K562 (cell line): ENCODE results near the gene CCDC78. TPM values are rescaled to one million over a fixed set of nuclear protein-coding genes. Genes with fewer than 3 reads are reported as not detected.

Source experiments
- BMI1 ChIP-seq: fragments of 150-350 bp; IDR thresholded peaks from 2 replicates; pipeline ENCODE4 v1.6.1; 2014; ENCODE audit warnings: low read length
- CHD1 ChIP-seq: fragments of 200-600 bp; sonication (generic); IDR thresholded peaks from one replicate; pipeline ENCODE4 v1.6.1; 2012; ENCODE audit warnings: mild to moderate bottlenecking, moderate library complexity, low read length, inconsistent platforms
- GTF3C2 ChIP-seq: IDR thresholded peaks from 3 replicates; pipeline ENCODE4 v1.6.1; 2011; ENCODE audit warnings: borderline replicate concordance, mild to moderate bottlenecking, moderate library complexity; ENCODE audit not compliant: insufficient read length; ENCODE audit errors: extremely low read depth
- IRF1 ChIP-seq: sonication (generic); formaldehyde crosslinking; IDR thresholded peaks from 2 replicates; pipeline ENCODE4 v1.8.0; 2022; ENCODE audit warnings: missing genetic modification reagents, mild to moderate bottlenecking, borderline replicate concordance
- JUNB ChIP-seq: fragments of 450-650 bp; formaldehyde crosslinking; conservative IDR thresholded peaks from 2 replicates; pipeline ENCODE4 v1.4.0; 2020; ENCODE audit warnings: mild to moderate bottlenecking
- MED1 ChIP-seq: sonication (generic); formaldehyde crosslinking; IDR thresholded peaks from 2 replicates; pipeline ENCODE4 v1.8.1; 2023; ENCODE audit warnings: missing genetic modification reagents, borderline replicate concordance
- NEUROD1 ChIP-seq: fragments of 150-350 bp; IDR thresholded peaks from 2 replicates; pipeline ENCODE4 v1.6.1; 2014; ENCODE audit warnings: borderline replicate concordance, low read length, low read depth; ENCODE audit not compliant: partially characterized antibody
- PML ChIP-seq: IDR thresholded peaks from 2 replicates; pipeline ENCODE4 v1.6.1; 2012; ENCODE audit warnings: low read length, inconsistent platforms
- PRMT5 ChIP-seq: sonication (generic); formaldehyde crosslinking; IDR thresholded peaks from 2 replicates; pipeline ENCODE4 v1.5.0; 2020; ENCODE audit warnings: missing genetic modification reagents
- RBM15 ChIP-seq: fragments of 200-400 bp; formaldehyde crosslinking; IDR thresholded peaks from 2 replicates; pipeline ENCODE4 v1.6.1; 2018; ENCODE audit warnings: mild to moderate bottlenecking, low read length, moderate library complexity; ENCODE audit not compliant: insufficient read depth
- SMAD4 ChIP-seq: fragments of 250-450 bp; sonication (Bioruptor Pico); conservative IDR thresholded peaks from 2 replicates; pipeline ENCODE4 v1.8.0; 2021; ENCODE audit warnings: inconsistent platforms, mild to moderate bottlenecking, moderate library complexity
- SRSF3 ChIP-seq: fragments of 200-400 bp; formaldehyde crosslinking; IDR thresholded peaks from 2 replicates; pipeline ENCODE4 v1.6.1; 2016; ENCODE audit warnings: mild to moderate bottlenecking, low read length, moderate library complexity; ENCODE audit not compliant: insufficient read depth
- TEAD4 ChIP-seq, 2 experiments: sonication (generic) in 1 of 2; formaldehyde crosslinking in 1 of 2; IDR thresholded peaks; 2 replicates each; pipeline versions ENCODE4 v1.6.1 to v1.8.0; 2012 to 2022; ENCODE audit warnings: borderline replicate concordance in 1 of 2, inconsistent platforms in 1 of 2, low read length in 1 of 2, mild to moderate bottlenecking in 1 of 2, missing genetic modification reagents in 1 of 2
- ZBTB7A ChIP-seq: IDR thresholded peaks from 2 replicates; pipeline ENCODE4 v1.6.1; 2011; ENCODE audit warnings: low read depth, mild to moderate bottlenecking, low read length, moderate library complexity, borderline replicate concordance; ENCODE audit not compliant: control insufficient read depth
- ZC3H11A ChIP-seq: IDR thresholded peaks from 2 replicates; pipeline ENCODE4 v1.6.1; 2012; ENCODE audit warnings: low read depth, low read length, improper control_type of control experiment
- ZNF134 ChIP-seq: fragments of 250-450 bp; sonication (Bioruptor Pico); conservative IDR thresholded peaks from 2 replicates; pipeline ENCODE4 v1.4.0; 2020
- ZNF384 ChIP-seq: IDR thresholded peaks from 2 replicates; pipeline ENCODE4 v1.6.1; 2012; ENCODE audit warnings: low read depth, low read length, improper control_type of control experiment
- ZZZ3 ChIP-seq: fragments of 450-650 bp; IDR thresholded peaks from 2 replicates; pipeline ENCODE4 v1.6.1; 2016; ENCODE audit warnings: antibody characterized with exemption, mild to moderate bottlenecking, moderate library complexity
- polyA plus RNA-seq, 8 experiments: library from polyadenylated mRNA; depleted of rRNA in 4 of 8; stranded (reverse) in 5 of 8; unstranded in 3 of 8; fragments of >200 nt; fragmentation: Nextera tagmentation in 2 of 8; fragmentation: Illumina TruSeq in 1 of 8; extraction: Ambion mirVana in 2 of 8; extraction: Trizol in 1 of 8; gene quantifications; 2 replicates each; pipeline versions ENCODE4 v1.2.1 to v1.2.3, GENCODE V29; 2011 to 2014; ENCODE audit warnings: inconsistent platforms in 1 of 8, missing spikeins in 1 of 8
- total RNA-seq, 7 experiments: library from RNA; depleted of rRNA in 6 of 7; stranded (reverse); fragments of >200 nt in 6 of 7; fragmentation: Illumina TruSeq in 2 of 7; extraction: Trizol in 2 of 7; gene quantifications; 2 replicates each; pipeline versions ENCODE4 v1.2.1 to v1.2.3, GENCODE V29; 2011 to 2021; ENCODE audit warnings: low replicate concordance in 1 of 7

Gene CCDC78
- total and polyA plus RNA-seq, 9 of the 15 experiments (the other 6 are each of a cell fraction or from before 2014, with no cell fraction given), result 0.24 to 17.7 (median 2.9) TPM

- TF ChIP-seq GTF3C2 (no peak), BMI1 (no peak), PML (no peak), SMAD4 (CRISPR knock-in tag) (no peak), RBM15 (no peak), ZBTB7A (0 out of 2 replicates have a peak, but pooled peaks have one; percentile 37), CHD1 (no peak), TEAD4 (IDR thresholded peaks at IDR 0.05; ENCODE audit: low read length) (no peak), TEAD4 (CRISPR knock-in tag; IDR thresholded peaks at IDR 0.05; ENCODE audit: borderline replicate concordance) (no peak), JUNB (CRISPR knock-in tag) (no peak), ZC3H11A (no peak), MED1 (CRISPR knock-in tag) (no peak), ZNF134 (CRISPR knock-in tag) (no peak), ZNF384 (no peak), SRSF3 (no peak), NEUROD1 (no peak), IRF1 (CRISPR knock-in tag) (no peak), PRMT5 (CRISPR knock-in tag) (no peak), ZZZ3 (no peak)
These were observed 3.2 kb downstream of the CCDC78 start (continued) for GRCh38 chr16:722835-723633.
